ENCODE results near the gene COPS9.

The COPS9 gene

GRCh38 chr2:240132651-240132980, 3.5 kb downstream of the COPS9 start:
- DNase-seq: no peak

GRCh38 chr2:240131941-240132650, 4.0 kb downstream of the COPS9 start:
- DNase-seq: no peak

- DNase-seq: no peak
Observed at GRCh38 chr2:240131296-240131695, 4.8 kb downstream of the COPS9 start.

- no peak for DNase-seq
Observed at GRCh38 chr2:240130393-240131195, 5.5 kb downstream of the COPS9 start.

GRCh38 chr2:240129731-240130392, 6.2 kb downstream of the COPS9 start:
- DNase-seq: no peak

- no peak for DNase-seq
Observed at GRCh38 chr2:240129311-240129710, 6.8 kb downstream of the COPS9 start.

- DNase-seq: no peak
Observed at GRCh38 chr2:240128608-240129145, 7.4 kb downstream of the COPS9 start.

GRCh38 chr2:240127911-240128607, 8.0 kb downstream of the COPS9 start:
- DNase-seq: no peak

GRCh38 chr2:240127191-240127750, 8.8 kb downstream of the COPS9 start:
- DNase-seq: no peak

- DNase-seq: no peak
Observed at GRCh38 chr2:240126731-240127130, 9.4 kb downstream of the COPS9 start.

- DNase-seq: no peak
Observed at GRCh38 chr2:240125742-240126141, 10.4 kb downstream of the COPS9 start.

- DNase-seq: no peak
Observed at GRCh38 chr2:240124651-240125030, 11.5 kb downstream of the COPS9 start.

GRCh38 chr2:240123821-240124650, 12.1 kb downstream of the COPS9 start:
- no peak for DNase-seq

- DNase-seq: no peak
Observed at GRCh38 chr2:240121675-240122074, 14.4 kb downstream of the COPS9 start.

GRCh38 chr2:240121190-240121589, 14.9 kb downstream of the COPS9 start:
- no peak for DNase-seq

- DNase-seq: no peak
Observed at GRCh38 chr2:240114233-240114632, 21.9 kb downstream of the COPS9 start.

GRCh38 chr2:240112914-240113690, 23.0 kb downstream of the COPS9 start:
- DNase-seq: no peak

- peak; percentile 87 for DNase-seq
Observed at GRCh38 chr2:240111253-240111652, 24.9 kb downstream of the COPS9 start.

- DNase-seq: no peak
Observed at GRCh38 chr2:240109386-240109785, 26.7 kb downstream of the COPS9 start.

- DNase-seq: no peak
Observed at GRCh38 chr2:240107477-240107796, 28.7 kb downstream of the COPS9 start.
